WTC11 (cell line): ENCODE measurements around the gene ARHGAP26. TPM values are rescaled to one million over a fixed set of nuclear protein-coding genes. Genes with fewer than 3 reads are reported as not detected.
"Not testable (repeated sequence)": the region's sequence is repeated elsewhere in the genome, so short reads cannot be mapped to it uniquely, and the experiment has no call there.

Source experiments
- ATAC-seq: fragments of 200-7000 bp; cut with Tn5 transposase; 2 replicates; pipeline ENCODE4 v1.10.0; 2021; ENCODE audit warnings: mild to moderate bottlenecking, moderate library complexity
- CTCF ChIA-PET: fragments of 300-600 bp; sonication (Branson Sonifier 250); formaldehyde crosslinking; loops from one replicate; lab custom pipeline; 2021; ENCODE audit warnings: antibody characterized with exemption; lab: Charles Lee
- POLR2A ChIA-PET: fragments of 350-600 bp; sonication (Branson Sonifier 250); formaldehyde crosslinking; loops from one replicate; lab custom pipeline; 2021; ENCODE audit warnings: antibody characterized with exemption; lab: Charles Lee
- DNase-seq: peaks from one replicate; pipeline ENCODE4 v3.0.0; 2021; ENCODE audit warnings: low spot score
- H3K27ac Mint-ChIP-seq: 2 replicates; pipeline ENCODE4 v1.8.0; 2021; ENCODE audit warnings: mixed read lengths
- H3K27me3 Mint-ChIP-seq: 2 replicates; pipeline ENCODE4 v1.8.0; 2021; ENCODE audit warnings: low read depth, mild to moderate bottlenecking, moderate library complexity, mixed read lengths
- H3K36me3 Mint-ChIP-seq: 2 replicates; pipeline ENCODE4 v1.8.0; 2021; ENCODE audit warnings: mixed read lengths
- H3K4me1 Mint-ChIP-seq: 2 replicates; pipeline ENCODE4 v1.8.0; 2022; ENCODE audit warnings: mixed read lengths
- H3K4me3 Mint-ChIP-seq: 2 replicates; pipeline ENCODE4 v1.8.0; 2021; ENCODE audit warnings: mild to moderate bottlenecking, moderate library complexity, mixed read lengths
- H3K9me3 Mint-ChIP-seq: 2 replicates; pipeline ENCODE4 v1.8.0; 2021; ENCODE audit warnings: mixed read lengths
- JUN ChIP-seq: sonication (generic); formaldehyde crosslinking; IDR thresholded peaks from 2 replicates; pipeline ENCODE4 v1.8.0; 2023; ENCODE audit warnings: mild to moderate bottlenecking, missing genetic modification reagents
- NR3C1 ChIP-seq: sonication (generic); formaldehyde crosslinking; conservative IDR thresholded peaks from 2 replicates; pipeline ENCODE4 v1.8.1; 2023; ENCODE audit warnings: low read depth, mild to moderate bottlenecking, missing genetic modification reagents
- SP1 ChIP-seq: sonication (generic); formaldehyde crosslinking; conservative IDR thresholded peaks from 2 replicates; pipeline ENCODE4 v1.8.1; 2022; ENCODE audit warnings: missing genetic modification reagents
- ZNF416 ChIP-seq: fragments of 250-450 bp; sonication (Bioruptor Pico); IDR thresholded peaks from 2 replicates; pipeline ENCODE4 v1.9.0; 2021; ENCODE audit warnings: mild to moderate bottlenecking, inconsistent platforms
- ZNF532 ChIP-seq: fragments of 250-450 bp; sonication (Bioruptor Pico); IDR thresholded peaks from 2 replicates; pipeline ENCODE4 v1.9.0; 2021; ENCODE audit warnings: mild to moderate bottlenecking, borderline replicate concordance
- total RNA-seq: library from RNA; stranded (reverse); gene quantifications from 3 replicates; pipeline ENCODE4 v1.2.3, GENCODE V29; 2021
- TF ChIP-seq, protein P1 (sequence below): fragments of 250-450 bp; sonication (Bioruptor Pico); conservative IDR thresholded peaks from 2 replicates; pipeline ENCODE4 v1.9.0; 2021; ENCODE audit warnings: mild to moderate bottlenecking
- TF ChIP-seq, protein P2 (sequence below): sonication (generic); formaldehyde crosslinking; conservative IDR thresholded peaks from 2 replicates; pipeline ENCODE4 v1.8.1; 2023; ENCODE audit warnings: mild to moderate bottlenecking, low read depth, missing genetic modification reagents, moderate library complexity

Gene ARHGAP26
- total RNA-seq, 1 experiment from 2014 or later, result 22.3 TPM

DNA sequence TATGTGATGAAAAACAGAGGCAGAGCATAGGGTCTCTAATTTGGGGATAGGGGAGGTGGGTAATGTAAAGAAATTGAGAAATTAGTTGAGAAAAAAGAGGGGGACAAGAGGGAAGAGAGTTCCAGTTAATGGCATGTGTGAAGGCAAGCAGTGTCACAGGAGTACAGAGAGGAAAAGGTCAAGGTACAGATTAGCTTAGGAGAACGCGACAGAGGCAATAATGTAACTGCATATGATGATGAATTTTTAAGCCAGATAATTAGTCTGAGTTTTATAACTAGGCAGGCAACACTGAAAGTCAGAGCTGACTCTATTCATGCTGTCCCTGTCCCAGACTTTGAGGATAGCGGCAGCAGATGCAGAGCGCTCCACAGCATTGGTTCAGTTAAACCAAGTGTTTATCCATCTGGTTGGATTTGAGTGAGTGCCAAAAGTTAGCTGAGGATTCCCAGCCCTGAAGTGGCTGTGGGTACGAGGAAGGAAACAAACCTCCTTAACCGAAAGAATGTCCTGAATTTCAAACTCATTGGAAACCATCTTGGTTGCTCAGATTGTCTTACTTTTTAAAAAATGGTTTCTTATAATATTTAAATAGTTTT lies 315.2 kb downstream of the ARHGAP26 start (continued):
- TF ChIP-seq JUN (CRISPR knock-in tag), result no peak
- TF ChIP-seq, protein P1, sequence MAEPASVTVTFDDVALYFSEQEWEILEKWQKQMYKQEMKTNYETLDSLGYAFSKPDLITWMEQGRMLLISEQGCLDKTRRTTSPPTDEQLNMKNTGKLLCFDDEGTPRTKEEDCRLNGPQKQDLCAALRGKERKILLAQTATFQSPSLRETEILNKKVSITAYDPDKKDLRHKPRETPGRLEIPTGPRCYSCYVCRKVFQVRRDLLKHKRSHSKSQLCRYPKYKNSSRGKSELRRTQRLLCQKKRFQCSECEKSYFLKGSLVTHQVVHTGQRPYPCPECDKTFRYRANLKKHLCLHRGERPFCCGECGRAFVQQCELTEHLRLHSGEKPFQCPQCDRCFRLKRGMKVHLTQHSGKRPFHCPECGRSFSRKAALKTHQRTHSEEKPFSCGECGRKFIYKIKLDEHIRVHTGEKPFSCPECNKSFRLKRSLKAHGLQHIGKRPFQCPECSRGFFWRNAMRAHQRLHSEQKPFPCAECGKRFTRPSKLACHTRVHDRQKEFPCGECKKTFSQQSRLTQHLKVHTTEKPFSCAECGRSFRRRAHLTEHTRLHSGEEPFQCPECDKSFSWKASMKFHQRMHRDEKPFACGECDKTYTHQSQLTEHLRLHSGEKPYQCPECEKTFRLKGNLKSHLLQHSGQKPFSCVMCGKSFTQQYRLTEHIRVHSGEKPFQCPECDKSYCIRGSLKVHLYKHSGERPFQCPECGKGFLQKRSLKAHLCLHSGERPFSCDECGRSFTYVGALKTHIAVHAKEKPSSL, result no peak
- TF ChIP-seq, all 79 proteins: peak for 0

- peaks cover 38% of the 10 kb centered on the region for H3K4me1 Mint-ChIP-seq
- 0 out of 2 replicates have a peak, but pooled peaks cover 5% of the 10 kb centered on the region for H3K9me3 Mint-ChIP-seq
- no peak for TF ChIP-seq NR3C1
Measured at GRCh38 chr5:143086546-143086907, 316.4 kb downstream of the ARHGAP26 start.

DNA sequence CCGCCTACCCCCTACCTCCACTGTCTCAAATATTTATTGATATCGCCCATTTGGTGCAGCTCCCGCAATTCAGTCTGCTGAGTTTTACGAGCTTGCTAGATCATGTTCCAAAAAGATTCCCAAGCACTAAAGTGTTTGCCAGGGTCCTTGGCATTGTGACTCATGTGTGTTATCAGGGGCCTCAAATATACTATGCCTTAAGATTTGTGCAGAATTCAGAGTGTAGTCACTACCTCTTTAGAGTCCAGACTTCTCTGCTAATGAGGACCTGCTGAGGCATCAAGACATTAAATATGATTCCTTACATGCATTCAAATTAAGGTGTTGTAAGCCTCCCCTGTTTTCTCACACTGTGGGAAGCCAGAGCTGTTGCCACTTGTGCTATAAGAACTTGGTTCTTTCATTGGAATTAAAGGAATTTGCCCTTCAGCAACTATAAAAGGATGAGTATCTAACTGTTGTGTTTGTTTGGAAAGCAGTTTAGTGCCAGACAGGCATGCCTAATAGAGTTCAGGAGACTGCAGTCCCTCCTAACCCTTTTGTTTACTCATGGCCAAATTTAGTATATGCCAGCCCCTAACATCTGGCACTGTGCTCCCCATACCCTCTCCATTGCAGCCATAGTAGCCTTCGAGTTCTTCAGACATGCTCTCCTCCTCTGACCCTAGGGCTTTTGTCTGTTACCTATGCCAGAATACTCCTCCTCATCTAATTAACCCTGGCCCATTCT lies 316.9 kb downstream of the ARHGAP26 start:
- no peak for TF ChIP-seq SP1
- TF ChIP-seq, protein P2, sequence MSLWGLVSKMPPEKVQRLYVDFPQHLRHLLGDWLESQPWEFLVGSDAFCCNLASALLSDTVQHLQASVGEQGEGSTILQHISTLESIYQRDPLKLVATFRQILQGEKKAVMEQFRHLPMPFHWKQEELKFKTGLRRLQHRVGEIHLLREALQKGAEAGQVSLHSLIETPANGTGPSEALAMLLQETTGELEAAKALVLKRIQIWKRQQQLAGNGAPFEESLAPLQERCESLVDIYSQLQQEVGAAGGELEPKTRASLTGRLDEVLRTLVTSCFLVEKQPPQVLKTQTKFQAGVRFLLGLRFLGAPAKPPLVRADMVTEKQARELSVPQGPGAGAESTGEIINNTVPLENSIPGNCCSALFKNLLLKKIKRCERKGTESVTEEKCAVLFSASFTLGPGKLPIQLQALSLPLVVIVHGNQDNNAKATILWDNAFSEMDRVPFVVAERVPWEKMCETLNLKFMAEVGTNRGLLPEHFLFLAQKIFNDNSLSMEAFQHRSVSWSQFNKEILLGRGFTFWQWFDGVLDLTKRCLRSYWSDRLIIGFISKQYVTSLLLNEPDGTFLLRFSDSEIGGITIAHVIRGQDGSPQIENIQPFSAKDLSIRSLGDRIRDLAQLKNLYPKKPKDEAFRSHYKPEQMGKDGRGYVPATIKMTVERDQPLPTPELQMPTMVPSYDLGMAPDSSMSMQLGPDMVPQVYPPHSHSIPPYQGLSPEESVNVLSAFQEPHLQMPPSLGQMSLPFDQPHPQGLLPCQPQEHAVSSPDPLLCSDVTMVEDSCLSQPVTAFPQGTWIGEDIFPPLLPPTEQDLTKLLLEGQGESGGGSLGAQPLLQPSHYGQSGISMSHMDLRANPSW, result no peak
- TF ChIP-seq, all 79 proteins: peak for 0
- Mint-ChIP-seq H3K27ac (no peak overlapping the region), H3K4me3 (no peak overlapping the region), H3K27me3 (no peaks in the 10 kb centered on the region), H3K36me3 (peaks cover 2% of the 10 kb centered on the region; the same call in 1 of the 2 replicates), H3K4me1 (peaks cover 41% of the 10 kb centered on the region), H3K9me3 (0 out of 2 replicates have a peak, but pooled peaks cover 5% of the 10 kb centered on the region)
- peak; percentile 64 for ATAC-seq
- CTCF ChIA-PET, result interaction anchor here (0.5 kb wide), 1 partner anchor 85 kb away, joined by 6 read pairs; no protein-coding TSS in a partner anchor
- no peak for DNase-seq
- POLR2A ChIA-PET, result no interaction called here

More at GRCh38 chr5:143086546-143086907, 316.4 kb downstream of the ARHGAP26 start:
- ChIA-PET POLR2A (no interaction called here), CTCF (interaction anchor here (0.5 kb wide), 1 partner anchor 85 kb away, joined by 6 read pairs; no protein-coding TSS in a partner anchor)
- Mint-ChIP-seq H3K36me3 (peaks cover 2% of the 10 kb centered on the region; the same call in 1 of the 2 replicates), H3K4me3 (no peak overlapping the region), H3K27ac (no peak overlapping the region), H3K27me3 (no peaks in the 10 kb centered on the region)
- ATAC-seq (no peak), DNase-seq (no peak)

GRCh38 chr5:143088702-143089101 lies 318.5 kb downstream of the ARHGAP26 start:
- H3K27ac Mint-ChIP-seq, H3K9me3 Mint-ChIP-seq, POLR2A ChIA-PET, CTCF ChIA-PET, ATAC-seq, H3K36me3 Mint-ChIP-seq, H3K4me3 Mint-ChIP-seq, H3K27me3 Mint-ChIP-seq, DNase-seq: not testable (repeated sequence)
- H3K4me1 Mint-ChIP-seq, result peaks cover 54% of the 10 kb centered on the region

- H3K9me3 Mint-ChIP-seq, H3K27me3 Mint-ChIP-seq, H3K27ac Mint-ChIP-seq, POLR2A ChIA-PET, CTCF ChIA-PET, H3K36me3 Mint-ChIP-seq, ATAC-seq: not testable (repeated sequence)
- peak; percentile 96 for TF ChIP-seq ZNF416 (CRISPR knock-in tag)
- 0 out of 2 replicates have a peak, but pooled peaks have one; percentile 36 for TF ChIP-seq ZNF532 (CRISPR knock-in tag)
- peak; percentile 45 for DNase-seq
- H3K4me3 Mint-ChIP-seq, result peak overlapping the region; percentile 2; the same call in 1 of the 2 replicates
- peaks cover 65% of the 10 kb centered on the region for H3K4me1 Mint-ChIP-seq
Measured at GRCh38 chr5:143090044-143090443, 319.9 kb downstream of the ARHGAP26 start.

- CTCF ChIA-PET, result interaction anchor here (0.9 to 1.6 kb wide), 7 partner anchors 8 to 286 kb away, joined by 3 to 6 read pairs (median 3); no protein-coding TSS in a partner anchor
- POLR2A ChIA-PET, DNase-seq, H3K27ac Mint-ChIP-seq, H3K36me3 Mint-ChIP-seq, H3K27me3 Mint-ChIP-seq, ATAC-seq, H3K9me3 Mint-ChIP-seq, H3K4me3 Mint-ChIP-seq: not testable (repeated sequence)
- H3K4me1 Mint-ChIP-seq, result peaks cover 65% of the 10 kb centered on the region
Measured at GRCh38 chr5:143092711-143093451, 322.7 kb downstream of the ARHGAP26 start.
